ENCODE measurements around the gene OPN3. TPM values are rescaled to one million over a fixed set of nuclear protein-coding genes. Genes with fewer than 3 reads are reported as not detected.
A peak's percentile ranks its signal among the peaks of the same experiment; 100 is the strongest.

The OPN3 gene
- total and polyA plus RNA-seq, 9 of the 15 experiments (the other 6 are each of a cell fraction or from before 2014, with no cell fraction given), result 4.2 to 34.6 (median 17.0) TPM

GRCh38 chr1:241627453-241628259 is 12.5 kb downstream of the OPN3 start (continued):
- TF ChIP-seq, protein P1, sequence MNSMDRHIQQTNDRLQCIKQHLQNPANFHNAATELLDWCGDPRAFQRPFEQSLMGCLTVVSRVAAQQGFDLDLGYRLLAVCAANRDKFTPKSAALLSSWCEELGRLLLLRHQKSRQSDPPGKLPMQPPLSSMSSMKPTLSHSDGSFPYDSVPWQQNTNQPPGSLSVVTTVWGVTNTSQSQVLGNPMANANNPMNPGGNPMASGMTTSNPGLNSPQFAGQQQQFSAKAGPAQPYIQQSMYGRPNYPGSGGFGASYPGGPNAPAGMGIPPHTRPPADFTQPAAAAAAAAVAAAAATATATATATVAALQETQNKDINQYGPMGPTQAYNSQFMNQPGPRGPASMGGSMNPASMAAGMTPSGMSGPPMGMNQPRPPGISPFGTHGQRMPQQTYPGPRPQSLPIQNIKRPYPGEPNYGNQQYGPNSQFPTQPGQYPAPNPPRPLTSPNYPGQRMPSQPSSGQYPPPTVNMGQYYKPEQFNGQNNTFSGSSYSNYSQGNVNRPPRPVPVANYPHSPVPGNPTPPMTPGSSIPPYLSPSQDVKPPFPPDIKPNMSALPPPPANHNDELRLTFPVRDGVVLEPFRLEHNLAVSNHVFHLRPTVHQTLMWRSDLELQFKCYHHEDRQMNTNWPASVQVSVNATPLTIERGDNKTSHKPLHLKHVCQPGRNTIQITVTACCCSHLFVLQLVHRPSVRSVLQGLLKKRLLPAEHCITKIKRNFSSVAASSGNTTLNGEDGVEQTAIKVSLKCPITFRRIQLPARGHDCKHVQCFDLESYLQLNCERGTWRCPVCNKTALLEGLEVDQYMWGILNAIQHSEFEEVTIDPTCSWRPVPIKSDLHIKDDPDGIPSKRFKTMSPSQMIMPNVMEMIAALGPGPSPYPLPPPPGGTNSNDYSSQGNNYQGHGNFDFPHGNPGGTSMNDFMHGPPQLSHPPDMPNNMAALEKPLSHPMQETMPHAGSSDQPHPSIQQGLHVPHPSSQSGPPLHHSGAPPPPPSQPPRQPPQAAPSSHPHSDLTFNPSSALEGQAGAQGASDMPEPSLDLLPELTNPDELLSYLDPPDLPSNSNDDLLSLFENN (IDR thresholded peaks at IDR 0.05; ENCODE audit: low read depth in 2 of 2, low read length in 2 of 2), result no peak
- no peak for TF ChIP-seq ELK1 (CRISPR knock-in tag; IDR thresholded peaks at IDR 0.05)
- no peak for TF ChIP-seq WHSC1 (IDR thresholded peaks at IDR 0.05; ENCODE audit: low read length)
- TF ChIP-seq GTF2E2 (tag; IDR thresholded peaks at IDR 0.05), result no peak
- peak; percentile 51 to 78 (median 55); a peak in 5 of 6 replicates for TF ChIP-seq CTCF (IDR thresholded peaks at IDR 0.05 in 2 of 3, conservative IDR thresholded peaks at IDR 0.05 in 1 of 3; ENCODE audit: insufficient read depth in 2 of 3, low read depth in 1 of 3, low read length in 3 of 3)
- no peak for TF ChIP-seq HDAC3 (IDR thresholded peaks at IDR 0.05; ENCODE audit: borderline replicate concordance, partially characterized antibody)
- TF ChIP-seq PHB (CRISPR knock-in tag; IDR thresholded peaks at IDR 0.05), result no peak
- TF ChIP-seq, protein P2, sequence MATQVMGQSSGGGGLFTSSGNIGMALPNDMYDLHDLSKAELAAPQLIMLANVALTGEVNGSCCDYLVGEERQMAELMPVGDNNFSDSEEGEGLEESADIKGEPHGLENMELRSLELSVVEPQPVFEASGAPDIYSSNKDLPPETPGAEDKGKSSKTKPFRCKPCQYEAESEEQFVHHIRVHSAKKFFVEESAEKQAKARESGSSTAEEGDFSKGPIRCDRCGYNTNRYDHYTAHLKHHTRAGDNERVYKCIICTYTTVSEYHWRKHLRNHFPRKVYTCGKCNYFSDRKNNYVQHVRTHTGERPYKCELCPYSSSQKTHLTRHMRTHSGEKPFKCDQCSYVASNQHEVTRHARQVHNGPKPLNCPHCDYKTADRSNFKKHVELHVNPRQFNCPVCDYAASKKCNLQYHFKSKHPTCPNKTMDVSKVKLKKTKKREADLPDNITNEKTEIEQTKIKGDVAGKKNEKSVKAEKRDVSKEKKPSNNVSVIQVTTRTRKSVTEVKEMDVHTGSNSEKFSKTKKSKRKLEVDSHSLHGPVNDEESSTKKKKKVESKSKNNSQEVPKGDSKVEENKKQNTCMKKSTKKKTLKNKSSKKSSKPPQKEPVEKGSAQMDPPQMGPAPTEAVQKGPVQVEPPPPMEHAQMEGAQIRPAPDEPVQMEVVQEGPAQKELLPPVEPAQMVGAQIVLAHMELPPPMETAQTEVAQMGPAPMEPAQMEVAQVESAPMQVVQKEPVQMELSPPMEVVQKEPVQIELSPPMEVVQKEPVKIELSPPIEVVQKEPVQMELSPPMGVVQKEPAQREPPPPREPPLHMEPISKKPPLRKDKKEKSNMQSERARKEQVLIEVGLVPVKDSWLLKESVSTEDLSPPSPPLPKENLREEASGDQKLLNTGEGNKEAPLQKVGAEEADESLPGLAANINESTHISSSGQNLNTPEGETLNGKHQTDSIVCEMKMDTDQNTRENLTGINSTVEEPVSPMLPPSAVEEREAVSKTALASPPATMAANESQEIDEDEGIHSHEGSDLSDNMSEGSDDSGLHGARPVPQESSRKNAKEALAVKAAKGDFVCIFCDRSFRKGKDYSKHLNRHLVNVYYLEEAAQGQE (IDR thresholded peaks at IDR 0.05; ENCODE audit: borderline replicate concordance), result peak; percentile 68
- TF ChIP-seq, protein P2 (CRISPR knock-in tag; IDR thresholded peaks at IDR 0.05; ENCODE audit: low read depth), result no peak
- TF ChIP-seq TARDBP (IDR thresholded peaks at IDR 0.05), result no peak
- peak; percentile 80 to 81 for TF ChIP-seq RAD21 (CRISPR knock-in tag; conservative IDR thresholded peaks at IDR 0.05 in 1 of 2, IDR thresholded peaks at IDR 0.05 in 1 of 2)
